EL (cell line): ENCODE results near the gene SDS.
A peak's percentile ranks its signal among the peaks of the same experiment; 100 is the strongest.
"Not testable (repeated sequence)": the region's sequence is repeated elsewhere in the genome, so short reads cannot be mapped to it uniquely, and the experiment has no call there.

Experiments used
- DNase-seq: peaks from one replicate; pipeline ENCODE4 v3.0.0-alpha.2; 2016

SDS gene

DNA sequence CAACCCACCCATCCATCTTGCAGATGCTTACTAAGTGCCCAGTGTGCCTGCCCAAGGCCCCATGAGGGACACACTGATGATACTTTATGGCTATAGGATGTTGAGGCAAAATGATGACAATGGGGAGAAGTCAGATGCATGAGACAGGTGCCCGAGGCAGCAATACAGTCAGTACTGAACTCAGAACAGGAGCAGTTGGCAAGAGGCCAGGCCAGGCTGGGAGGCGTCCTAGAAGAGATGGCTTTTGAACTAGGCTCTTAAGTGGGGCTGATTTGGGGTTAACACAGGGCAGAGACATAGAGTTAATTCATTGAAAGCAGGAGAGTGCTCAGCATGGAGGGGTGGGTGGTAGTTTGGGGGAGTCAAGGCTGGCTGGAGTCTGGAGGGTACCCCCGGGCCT lies 29.7 kb downstream of the SDS start:
- DNase-seq: no peak

DNA sequence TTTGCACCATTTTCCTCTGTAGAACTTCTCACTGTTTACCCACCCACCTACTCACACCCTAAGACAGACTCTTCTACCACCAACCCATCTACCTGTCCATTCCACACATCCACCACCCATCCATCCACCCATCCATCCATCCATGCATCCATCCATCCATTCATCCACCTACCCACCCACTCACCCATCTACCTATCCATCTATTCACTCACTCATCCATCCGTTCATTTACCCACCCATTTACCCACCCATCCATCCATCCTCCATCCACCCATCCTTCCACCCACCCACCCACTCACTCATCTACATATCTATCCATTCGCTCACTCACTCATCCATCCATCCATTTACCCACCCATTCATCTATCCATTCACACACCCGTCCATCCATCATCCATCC lies 30.2 kb downstream of the SDS start:
- no peak for DNase-seq

DNA sequence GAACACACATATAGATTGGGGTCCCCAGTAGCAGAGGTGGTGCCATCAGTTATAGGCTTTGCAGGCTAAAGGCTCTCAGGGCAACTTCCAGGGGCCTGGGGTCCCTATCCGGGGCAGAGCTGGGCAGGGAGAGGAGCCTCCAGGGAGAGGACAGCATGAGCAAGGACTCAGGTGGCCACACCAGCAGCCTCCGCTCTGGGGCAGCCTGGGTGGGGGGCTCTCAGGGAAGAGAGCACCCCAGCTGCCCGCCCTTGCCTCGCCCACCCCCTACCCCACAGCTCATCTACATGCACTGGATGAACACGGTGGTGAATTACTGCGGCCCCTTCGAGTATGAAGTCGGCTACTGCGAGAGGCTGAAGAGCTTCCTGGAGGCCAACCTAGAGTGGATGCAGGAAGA lies 31.3 kb downstream of the SDS start:
- DNase-seq: no peak

DNA sequence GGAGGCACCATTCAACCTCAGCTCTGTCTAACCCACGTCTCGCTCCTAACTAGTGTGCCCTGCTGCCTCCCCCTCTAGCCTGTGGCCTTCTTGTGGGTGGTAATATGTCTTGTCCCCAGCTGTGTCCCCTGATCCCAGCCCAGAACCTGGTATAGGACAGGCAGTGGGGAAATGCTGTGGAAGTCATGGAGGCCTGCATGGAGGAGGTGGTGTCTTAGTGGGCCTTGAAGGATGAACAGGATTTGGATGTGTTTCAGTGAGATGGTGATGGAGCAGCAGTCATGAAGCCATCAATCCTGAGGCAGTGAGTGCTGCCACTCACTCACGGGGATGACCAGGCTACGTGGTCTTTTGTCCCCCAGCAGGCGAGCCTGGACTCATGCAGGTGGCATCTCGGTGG lies 31.9 kb downstream of the SDS start:
- DNase-seq: no peak

DNA sequence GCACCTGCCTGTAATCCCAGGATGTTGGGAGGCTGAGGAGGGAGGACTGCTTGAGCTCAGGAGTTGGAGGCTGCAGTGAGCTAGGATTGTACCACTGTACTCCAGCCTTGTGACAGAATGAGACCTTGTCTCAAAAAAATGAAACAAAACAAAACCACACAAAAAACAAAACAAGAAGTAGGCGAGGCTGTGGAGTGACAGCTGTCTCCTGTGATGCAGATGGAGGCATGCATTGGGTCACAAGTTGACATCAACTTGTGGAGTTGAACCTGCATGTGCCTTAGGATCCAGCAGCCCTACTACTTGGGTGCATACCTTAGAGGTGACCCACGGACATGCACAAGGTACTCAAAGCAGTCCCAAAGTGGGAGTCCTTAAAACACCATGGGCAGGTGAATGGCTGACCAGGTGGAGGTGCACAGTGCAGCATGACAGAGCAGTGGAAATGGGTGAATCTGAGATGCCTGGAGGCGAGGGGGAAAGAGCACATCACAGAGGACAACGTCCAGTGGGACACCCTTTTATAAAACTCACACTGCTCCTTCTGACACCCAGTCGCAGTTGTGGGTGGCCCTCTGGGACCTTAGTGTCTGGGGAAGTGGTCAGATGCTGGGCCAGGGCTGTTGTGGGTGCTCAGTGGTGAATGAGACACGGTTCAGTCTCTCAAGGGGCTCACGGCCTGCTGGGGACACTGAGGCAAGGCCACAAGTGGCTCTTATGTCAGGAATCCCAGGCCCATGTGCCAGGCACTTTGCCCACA lies 32.6 kb downstream of the SDS start:
- no peak for DNase-seq

DNA sequence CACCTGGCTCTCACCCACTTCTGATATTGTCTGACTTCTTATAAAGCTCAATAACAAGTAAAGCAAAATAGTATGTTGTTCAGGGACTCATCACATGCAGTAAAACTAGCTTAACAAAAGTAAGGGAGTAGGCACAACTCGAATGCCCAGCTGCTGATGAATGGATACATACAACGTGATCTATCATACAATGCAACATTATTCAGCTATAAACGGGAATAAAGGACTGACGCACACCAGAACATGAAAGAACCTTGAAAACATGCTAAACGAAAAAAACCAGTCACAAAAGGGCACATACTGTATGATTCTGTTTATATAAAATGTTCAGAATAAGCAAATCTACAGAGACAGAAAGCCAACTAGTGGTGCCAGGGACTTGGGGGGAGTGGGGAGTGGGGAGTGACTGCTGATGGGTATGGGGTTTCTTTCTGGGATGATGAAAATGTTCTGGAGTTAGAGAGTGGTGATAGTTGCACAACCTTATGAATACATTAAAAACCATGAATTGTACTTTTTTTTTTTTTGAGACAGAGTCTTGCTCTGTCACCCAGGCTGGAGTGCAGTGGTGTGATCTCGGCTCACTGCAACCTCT lies 34.2 kb downstream of the SDS start:
- DNase-seq: no peak

DNA sequence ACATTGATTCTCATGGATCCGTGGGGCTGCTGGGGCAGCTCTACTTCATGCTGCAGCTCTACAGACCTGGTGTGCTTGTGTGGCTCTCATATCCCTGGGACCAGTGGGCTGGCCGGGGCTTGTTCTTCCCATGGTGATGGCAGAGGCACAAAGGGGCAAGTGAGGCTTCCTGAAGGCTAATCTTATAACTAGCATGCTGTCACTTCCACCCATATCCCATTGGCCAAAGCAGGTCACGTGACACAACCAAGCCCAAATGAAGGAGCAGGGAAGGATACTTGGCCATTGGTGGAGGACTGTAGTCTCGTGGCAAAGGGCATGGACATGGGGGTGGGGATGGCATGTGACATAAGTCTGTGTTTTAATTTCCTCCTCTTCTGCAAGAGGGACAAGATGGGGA lies 35.4 kb downstream of the SDS start:
- DNase-seq: no peak

DNA sequence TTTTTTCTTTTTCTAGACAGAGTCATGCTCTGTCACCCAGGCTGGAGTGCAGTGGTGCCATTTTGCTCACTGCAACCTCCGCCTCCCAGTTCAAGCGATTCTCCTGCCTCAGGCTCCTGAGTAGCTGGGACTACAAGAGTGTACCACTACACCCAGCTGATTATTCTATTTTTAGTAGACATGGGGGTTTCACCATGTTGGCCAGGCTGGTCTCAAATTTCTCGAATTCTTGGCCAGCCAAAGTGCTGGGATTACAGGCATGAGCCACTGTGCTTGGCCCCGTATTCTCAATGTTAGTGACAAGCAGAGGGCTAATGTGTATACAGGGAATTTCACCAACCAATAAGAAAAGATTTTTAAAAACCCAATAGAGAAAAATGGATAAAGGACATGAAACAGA lies 36.9 kb downstream of the SDS start:
- no peak for DNase-seq

DNA sequence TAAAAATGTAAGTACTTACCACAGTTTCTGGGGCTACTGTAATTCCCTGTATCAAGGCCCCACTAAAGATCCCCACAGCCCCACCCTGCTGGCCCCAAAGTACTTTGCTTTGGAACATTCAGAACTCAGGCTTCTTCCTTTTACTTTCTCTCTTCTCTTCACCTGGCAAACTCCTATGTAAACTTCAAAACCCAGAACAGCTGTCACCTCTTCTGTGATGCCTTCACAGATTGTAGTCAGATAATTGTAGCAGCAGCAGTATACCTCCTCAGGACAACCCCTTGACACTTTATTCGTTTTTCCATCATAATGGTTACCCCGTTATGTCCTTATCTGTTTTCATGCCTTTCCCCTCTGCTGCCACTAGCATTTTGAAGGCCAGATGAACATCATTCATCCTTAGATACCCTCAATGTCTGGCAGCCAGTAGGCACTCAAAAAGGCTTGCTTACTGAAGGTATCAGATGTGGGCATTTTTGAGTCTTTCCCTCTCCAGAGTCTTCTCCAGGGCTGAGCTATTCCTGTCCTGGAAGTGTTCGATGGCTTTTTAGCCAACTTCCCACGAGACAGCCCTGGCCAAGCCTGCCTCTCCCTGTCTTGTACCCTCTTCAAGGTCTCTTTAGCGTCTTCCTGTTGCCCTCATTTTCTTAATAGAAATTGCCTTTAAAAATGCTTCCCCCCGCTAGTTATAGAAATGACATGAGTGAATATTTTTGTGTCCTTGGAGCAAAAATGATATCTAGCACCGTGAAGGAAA lies 37.9 kb downstream of the SDS start:
- no peak for DNase-seq

DNA sequence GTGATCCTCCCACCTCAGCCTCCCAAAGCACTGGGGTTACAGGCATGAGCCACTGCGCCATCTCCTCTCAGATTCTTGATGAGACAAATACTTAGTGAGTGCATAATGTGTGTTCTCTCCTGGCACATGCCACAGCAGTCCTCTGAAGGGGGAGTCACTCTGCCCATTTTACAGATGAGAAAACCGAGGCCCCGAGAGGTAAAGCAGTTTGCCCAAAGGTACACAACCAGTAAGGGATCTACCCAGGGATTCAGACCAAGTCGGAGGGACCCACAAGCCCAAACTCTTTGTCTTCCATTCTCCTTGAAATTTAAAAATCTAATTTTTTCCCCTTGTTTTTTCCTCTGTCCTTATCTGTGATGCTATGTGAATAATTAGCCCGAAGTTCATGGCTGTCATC lies 39.0 kb downstream of the SDS start:
- no peak for DNase-seq

DNA sequence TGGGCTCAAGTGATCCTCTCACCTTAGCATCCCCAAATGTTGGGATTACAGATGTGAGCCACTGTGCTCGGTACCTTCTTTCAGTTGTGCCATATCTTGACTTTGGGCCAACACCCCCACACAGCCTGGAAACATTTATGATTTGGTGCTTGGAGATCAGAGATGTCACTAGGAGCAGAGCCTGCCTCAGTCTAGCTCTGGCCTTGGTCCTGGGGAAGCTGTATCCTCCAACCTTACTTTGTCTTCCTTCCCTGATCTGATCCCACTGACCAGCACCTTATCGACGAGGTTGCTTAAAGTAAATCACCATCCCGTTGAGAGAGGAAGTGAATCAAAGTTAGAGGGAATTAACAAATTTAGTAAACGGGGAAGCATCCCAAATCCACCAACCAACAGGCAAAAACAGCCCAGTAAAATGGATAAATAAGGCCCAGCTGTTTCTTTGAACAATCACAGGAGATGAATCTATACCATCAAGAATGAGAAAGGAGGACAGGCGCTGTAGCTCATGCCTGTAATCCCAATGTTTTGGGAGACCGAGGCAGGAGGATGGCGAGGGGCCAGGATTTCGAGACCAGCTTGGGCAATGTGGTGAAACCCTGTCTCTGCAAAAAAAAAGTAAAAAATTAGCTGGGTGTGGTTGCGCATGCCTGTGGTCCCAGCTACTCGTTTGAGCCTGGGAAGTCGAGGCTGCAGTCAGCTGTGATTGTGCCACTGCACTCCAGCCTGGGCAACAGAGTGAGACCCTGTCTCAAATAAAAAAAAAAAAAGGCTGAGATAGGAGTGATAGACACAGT lies 41.9 kb downstream of the SDS start:
- no peak for DNase-seq

DNA sequence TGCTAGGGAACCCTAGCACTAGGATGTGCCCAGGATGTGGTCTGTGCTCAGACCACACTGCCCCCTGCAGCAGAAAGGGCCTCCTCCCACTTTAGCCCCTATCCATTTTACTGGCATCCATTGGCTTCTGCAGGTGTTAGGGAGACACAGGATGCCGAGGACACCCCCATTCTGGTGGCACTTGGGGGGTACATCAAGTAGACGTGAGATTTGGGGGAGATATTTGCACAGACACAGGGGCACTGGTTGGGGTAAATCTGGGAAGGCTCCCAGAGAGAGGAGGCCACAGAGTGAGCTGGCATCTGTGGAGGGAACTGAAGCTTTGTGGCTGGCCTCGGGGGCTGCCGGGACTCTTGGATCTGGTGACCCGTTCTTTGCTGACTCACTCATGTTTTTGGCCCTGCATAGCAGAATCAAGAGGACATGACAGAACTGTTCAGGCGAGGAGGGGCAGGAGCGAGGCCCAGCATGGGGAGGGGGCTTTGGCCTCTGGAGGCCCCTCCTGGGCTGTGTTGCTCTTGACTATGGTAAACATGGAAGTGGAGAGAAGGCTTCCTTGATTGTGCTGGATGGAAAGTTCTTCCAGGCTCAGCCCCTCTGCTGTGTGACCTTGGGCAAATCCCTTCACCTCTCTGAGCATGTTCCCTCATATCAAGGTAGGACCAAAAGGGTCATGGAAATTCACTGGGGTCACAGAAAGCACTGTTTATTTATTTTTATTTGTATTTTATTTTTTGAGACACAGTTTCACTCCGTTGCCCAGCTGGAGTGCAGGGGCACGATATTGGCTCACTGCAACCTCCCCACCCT lies 43.5 kb downstream of the SDS start:
- DNase-seq: peak; percentile 25

DNA sequence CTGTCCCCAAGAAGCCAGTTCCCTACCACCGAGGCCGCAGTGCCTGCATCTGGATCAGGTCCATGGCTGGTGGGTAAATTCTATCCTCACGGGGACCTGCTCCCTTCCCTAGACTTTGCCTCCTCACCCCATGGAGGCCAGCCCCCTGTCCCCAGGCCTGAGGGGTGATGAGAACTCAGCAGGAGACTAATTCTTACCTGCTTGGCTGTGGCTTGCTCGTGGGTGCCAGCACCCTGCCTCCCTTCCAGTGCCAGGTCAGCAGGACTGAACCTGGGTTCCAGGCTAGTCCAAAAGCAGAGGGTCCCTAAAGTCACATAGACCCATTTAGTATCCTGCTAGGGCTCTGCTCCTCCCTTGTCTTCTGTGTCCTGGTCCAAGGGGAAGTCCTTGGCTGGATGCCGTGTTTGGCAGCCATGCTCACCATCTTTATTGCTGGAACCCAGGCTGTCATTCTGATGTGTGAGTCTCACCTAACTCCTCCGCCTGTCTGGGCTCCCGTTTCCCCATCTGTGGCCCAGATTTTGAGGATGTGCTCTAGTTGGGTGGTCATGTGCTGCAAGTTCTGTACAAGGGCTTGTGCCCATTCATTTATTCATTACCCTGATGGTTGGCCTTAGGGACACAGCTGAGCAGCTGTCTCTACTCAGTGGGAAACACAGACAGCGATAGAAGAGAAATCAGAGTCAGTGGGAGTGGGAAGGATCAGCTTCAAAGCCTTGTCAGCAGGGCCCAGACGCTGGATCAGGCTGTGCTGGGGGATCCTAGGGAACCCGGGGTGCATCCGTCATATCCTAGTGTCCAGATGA lies 44.4 kb downstream of the SDS start:
- peak; percentile 42 for DNase-seq

DNA sequence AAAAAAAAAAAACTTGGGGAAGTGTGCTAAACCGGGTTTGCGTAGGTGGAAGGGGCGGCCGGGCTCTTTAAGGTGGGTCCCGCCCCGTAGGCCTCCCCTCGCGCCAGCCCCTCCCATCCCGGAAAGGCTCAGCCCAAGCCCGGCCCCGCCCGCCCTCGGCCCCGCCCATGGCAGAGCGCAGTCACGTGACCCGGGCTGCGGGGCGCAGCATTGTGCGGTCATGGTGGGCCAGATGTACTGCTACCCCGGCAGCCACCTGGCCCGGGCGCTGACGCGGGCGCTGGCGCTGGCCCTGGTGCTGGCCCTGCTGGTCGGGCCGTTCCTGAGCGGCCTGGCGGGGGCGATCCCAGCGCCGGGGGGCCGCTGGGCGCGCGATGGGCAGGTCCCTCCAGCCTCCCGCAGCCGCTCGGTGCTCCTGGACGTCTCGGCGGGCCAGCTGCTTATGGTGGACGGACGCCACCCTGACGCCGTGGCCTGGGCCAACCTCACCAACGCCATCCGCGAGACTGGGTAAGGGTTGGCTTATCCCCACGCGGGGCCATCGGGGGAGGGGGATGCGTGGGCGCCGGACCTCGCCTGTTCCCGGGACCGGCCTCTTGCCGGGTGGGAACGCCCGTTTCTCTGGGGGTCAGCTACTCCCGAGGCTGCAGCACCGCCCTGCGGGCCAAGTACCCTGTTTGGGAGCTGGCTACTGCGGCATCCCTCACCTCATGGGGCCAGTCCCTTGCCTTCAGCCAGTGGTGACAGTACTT lies 45.1 kb downstream of the SDS start, which contains the start of gene PLBD2:
Gene PLBD2, plus strand, starts transcription at position 207 of the 752 bp plus-strand sequence. Its CDS starts 14 bp downstream, at position 221.
- DNase-seq: peak; percentile 93

DNA sequence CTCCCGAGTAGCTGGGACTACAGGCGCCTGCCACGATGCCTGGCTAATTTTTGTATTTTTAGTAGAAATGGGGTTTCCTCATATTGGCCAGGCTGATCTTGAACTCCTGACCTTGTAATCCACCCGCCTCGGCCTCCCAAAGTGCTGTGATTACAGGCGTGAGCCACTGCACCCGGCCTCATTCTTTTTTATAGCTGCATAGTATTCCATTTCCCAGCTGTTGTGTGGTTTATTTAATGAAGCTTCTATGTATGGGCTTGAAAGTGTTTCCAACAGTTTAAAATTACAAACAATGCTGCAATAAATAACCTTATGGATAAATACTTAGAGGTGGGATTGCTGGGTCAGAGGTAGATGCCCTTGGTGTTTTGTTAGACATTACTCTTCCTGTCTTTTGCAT lies 49.5 kb downstream of the SDS start:
- DNase-seq: not testable (repeated sequence)

DNA sequence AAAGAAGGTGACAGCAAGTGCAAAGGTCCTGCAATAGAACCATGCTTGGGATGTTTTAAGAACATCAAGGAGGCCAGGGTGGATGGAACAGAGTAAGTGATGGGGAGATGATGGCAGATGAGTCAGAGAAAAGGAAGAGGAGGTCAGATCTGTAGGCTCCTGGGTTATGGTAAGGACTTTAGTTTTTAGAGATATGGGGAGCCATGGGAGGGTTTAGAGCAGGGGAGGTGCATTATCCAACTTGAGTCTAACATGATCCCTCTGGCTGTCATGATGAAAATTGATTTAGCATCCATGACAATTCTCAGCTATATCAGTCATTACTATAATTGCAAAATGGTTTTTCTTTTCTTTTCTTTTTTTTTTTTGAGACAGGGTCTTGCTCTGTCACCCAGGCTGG lies 52.6 kb downstream of the SDS start:
- no peak for DNase-seq

DNA sequence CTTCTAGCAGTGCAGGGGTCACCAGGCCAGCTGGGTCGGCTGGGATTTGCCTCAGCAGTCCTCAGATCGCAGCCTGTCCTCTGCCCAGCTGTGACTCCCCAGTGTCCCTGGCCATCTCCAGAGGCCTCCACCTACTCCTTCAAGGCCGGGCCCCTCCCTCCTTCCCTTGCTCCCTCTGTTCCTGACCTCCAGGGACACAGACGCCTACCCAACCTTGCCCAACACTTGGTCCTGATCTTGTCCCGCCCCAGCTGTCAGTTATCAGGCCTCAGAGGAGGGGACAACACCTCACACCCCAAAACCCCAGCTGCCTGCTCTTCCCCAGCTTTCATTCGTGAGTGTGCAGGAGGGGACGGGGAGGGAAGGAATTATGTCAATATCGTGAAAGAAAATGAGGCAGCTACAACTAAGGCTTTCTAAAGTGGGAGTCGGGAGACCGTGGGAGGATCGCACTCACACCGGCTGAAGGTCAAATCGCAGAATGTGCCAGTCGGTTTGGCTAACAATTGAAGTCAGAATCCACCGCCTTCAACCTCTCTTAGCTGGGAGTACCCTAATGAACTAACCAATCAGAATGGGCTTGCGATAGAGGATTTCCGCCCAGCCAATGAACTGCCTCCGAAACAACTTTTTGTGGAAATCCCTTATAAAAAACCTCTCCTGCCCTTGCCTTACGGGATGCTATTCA lies 54.7 kb downstream of the SDS start:
- no peak for DNase-seq

DNA sequence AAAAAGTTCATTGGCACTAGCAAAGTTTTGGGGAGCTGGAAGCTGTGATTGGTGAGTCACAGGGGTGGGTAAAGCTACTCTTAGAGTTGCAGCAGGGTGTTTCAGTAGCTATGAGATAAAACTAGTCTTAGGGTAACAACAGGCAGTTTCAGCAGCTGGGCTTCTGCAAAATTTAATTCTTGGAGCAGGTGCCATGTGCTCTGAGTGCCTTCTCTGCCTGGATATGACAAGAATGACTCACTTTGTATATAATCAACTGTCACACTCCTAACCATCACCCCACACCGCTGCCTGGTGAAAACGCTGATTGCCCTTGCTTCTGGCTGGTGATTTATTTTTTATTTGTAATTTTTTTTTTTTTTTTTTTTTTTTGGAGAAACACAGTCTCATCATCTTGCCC lies 55.8 kb downstream of the SDS start:
- DNase-seq: no peak

DNA sequence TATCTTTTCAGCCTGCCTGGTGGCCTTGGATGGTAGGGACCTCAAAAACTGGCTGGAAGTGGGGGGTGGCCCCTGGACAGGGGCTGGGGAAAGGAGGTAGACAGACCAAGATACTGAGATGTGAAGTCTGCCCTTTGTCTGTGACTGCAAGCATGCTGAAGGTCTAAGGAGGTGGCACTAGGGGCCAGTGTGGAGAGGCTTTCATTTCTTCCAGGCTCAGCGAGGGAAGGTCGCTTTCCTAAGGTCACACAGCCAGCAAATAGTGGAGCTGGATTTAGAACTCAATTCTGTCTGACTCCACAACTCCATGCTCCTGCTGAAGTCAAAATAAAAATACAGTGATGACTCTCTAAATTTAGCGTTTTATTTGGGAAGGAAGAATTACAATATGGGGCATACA lies 56.6 kb downstream of the SDS start:
- no peak for DNase-seq

DNA sequence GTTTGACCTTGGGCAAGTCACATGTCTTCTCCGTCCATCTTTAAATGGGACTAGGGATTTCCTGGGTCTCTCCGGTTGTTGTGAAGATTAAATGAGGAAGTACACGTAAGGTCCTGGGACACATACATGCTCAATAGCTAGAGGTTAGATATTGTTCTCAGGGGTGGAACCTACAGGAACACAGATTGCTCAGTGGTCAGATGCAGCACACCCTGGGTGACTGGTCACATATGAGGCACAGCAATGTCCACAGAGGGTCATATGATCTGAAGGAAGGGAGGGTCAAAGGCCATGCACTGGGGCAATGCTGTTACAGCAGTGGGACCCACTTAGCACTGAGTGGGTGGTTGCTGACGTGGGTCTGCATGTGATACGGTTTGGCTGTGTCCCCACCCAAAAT lies 57.3 kb downstream of the SDS start:
- DNase-seq: no peak
